BLaER1 (cell line): ENCODE measurements around the gene CYRIA.
A peak's percentile ranks its signal among the peaks of the same experiment; 100 is the strongest.

Experiments
- H3K27ac ChIP-seq: shearing (Covaris generic); formaldehyde crosslinking; 2 replicates; pipeline ENCODE4 v1.8.1; 2022
- H3K27me3 ChIP-seq: shearing (Covaris generic); formaldehyde crosslinking; 2 replicates; pipeline ENCODE4 v1.8.1; 2022
- H3K36me3 ChIP-seq: shearing (Covaris generic); formaldehyde crosslinking; 2 replicates; pipeline ENCODE4 v1.8.1; 2022
- H3K4me1 ChIP-seq: shearing (Covaris generic); formaldehyde crosslinking; 2 replicates; pipeline ENCODE4 v1.8.1; 2022
- H3K4me2 ChIP-seq: shearing (Covaris generic); formaldehyde crosslinking; 2 replicates; pipeline ENCODE4 v1.8.1; 2022
- H3K4me3 ChIP-seq: shearing (Covaris generic); formaldehyde crosslinking; 2 replicates; pipeline ENCODE4 v1.8.1; 2022
- H3K9ac ChIP-seq: shearing (Covaris generic); formaldehyde crosslinking; 2 replicates; pipeline ENCODE4 v1.8.1; 2022
- H3K9me3 ChIP-seq: shearing (Covaris generic); formaldehyde crosslinking; 2 replicates; pipeline ENCODE4 v1.8.1; 2022
- H4K20me1 ChIP-seq: shearing (Covaris generic); formaldehyde crosslinking; 2 replicates; pipeline ENCODE4 v1.8.1; 2022
- Cebpa-rat ChIP-seq: shearing (Covaris generic); IDR thresholded peaks from 2 replicates; pipeline ENCODE4 v1.8.1; 2022

CYRIA gene

GRCh38 chr2:16661526-16661925 is 4.1 kb downstream of the CYRIA start:
- no peak for TF ChIP-seq Cebpa-rat
- no peak overlapping the region for H3K4me3 ChIP-seq
- peaks cover 91% of the 10 kb centered on the region for H3K4me1 ChIP-seq
- no peak overlapping the region for H3K9ac ChIP-seq
- peaks cover 9% of the 10 kb centered on the region; the same call in 1 of the 2 replicates for H4K20me1 ChIP-seq
- H3K9me3 ChIP-seq = no peaks in the 10 kb centered on the region
- H3K36me3 ChIP-seq = no peaks in the 10 kb centered on the region
- no peak overlapping the region for H3K27ac ChIP-seq
- no peak overlapping the region for H3K4me2 ChIP-seq
- no peaks in the 10 kb centered on the region for H3K27me3 ChIP-seq

- Histone ChIP-seq H3K4me3 (no peak overlapping the region), H3K27me3 (no peaks in the 10 kb centered on the region), H4K20me1 (peaks cover 9% of the 10 kb centered on the region; the same call in 1 of the 2 replicates), H3K4me2 (peak overlapping the region; percentile 5; the same call in 1 of the 2 replicates), H3K9ac (no peak overlapping the region), H3K27ac (no peak overlapping the region), H3K36me3 (no peaks in the 10 kb centered on the region), H3K4me1 (peaks cover 94% of the 10 kb centered on the region), H3K9me3 (no peaks in the 10 kb centered on the region)
- no peak for TF ChIP-seq Cebpa-rat
These were observed 5.1 kb downstream of the CYRIA start for GRCh38 chr2:16660556-16660955.

GRCh38 chr2:16660114-16660513 is 5.5 kb downstream of the CYRIA start:
- H3K9me3 ChIP-seq = no peaks in the 10 kb centered on the region
- peaks cover 95% of the 10 kb centered on the region for H3K4me1 ChIP-seq
- peaks cover 6% of the 10 kb centered on the region; the same call in 1 of the 2 replicates for H4K20me1 ChIP-seq
- H3K4me2 ChIP-seq = peak overlapping the region; percentile 5; the same call in 1 of the 2 replicates
- H3K27me3 ChIP-seq = no peaks in the 10 kb centered on the region
- H3K36me3 ChIP-seq = no peaks in the 10 kb centered on the region
- no peak for TF ChIP-seq Cebpa-rat
- H3K27ac ChIP-seq = no peak overlapping the region
- no peak overlapping the region for H3K4me3 ChIP-seq
- no peak overlapping the region for H3K9ac ChIP-seq

GRCh38 chr2:16658076-16658739 is 7.4 kb downstream of the CYRIA start:
- Histone ChIP-seq H3K4me3 (no peak overlapping the region), H3K27me3 (no peaks in the 10 kb centered on the region), H3K4me2 (peak overlapping the region; percentile 88), H3K27ac (0 out of 2 replicates have a peak overlapping the region, but pooled peaks have one; percentile 8), H3K36me3 (no peaks in the 10 kb centered on the region), H4K20me1 (no peaks in the 10 kb centered on the region), H3K4me1 (peaks cover 95% of the 10 kb centered on the region), H3K9ac (no peak overlapping the region), H3K9me3 (no peaks in the 10 kb centered on the region)
- no peak for TF ChIP-seq Cebpa-rat

- Histone ChIP-seq H3K27me3 (no peaks in the 10 kb centered on the region), H3K4me2 (peak overlapping the region; percentile 88), H3K4me3 (no peak overlapping the region), H3K9ac (no peak overlapping the region), H3K36me3 (no peaks in the 10 kb centered on the region), H3K4me1 (peaks cover 95% of the 10 kb centered on the region), H3K27ac (peak overlapping the region; percentile 84; the same call in 1 of the 2 replicates), H4K20me1 (no peaks in the 10 kb centered on the region), H3K9me3 (no peaks in the 10 kb centered on the region)
- no peak for TF ChIP-seq Cebpa-rat
These were observed 8.0 kb downstream of the CYRIA start for GRCh38 chr2:16657671-16658070.

GRCh38 chr2:16656784-16657391 is 8.7 kb downstream of the CYRIA start:
- peak overlapping the region; percentile 1; the same call in 1 of the 2 replicates for H3K9ac ChIP-seq
- peaks cover 95% of the 10 kb centered on the region for H3K4me1 ChIP-seq
- H3K9me3 ChIP-seq = no peaks in the 10 kb centered on the region
- H3K4me3 ChIP-seq = no peak overlapping the region
- no peak for TF ChIP-seq Cebpa-rat
- no peaks in the 10 kb centered on the region for H3K27me3 ChIP-seq
- peak overlapping the region; percentile 84 for H3K27ac ChIP-seq
- H3K4me2 ChIP-seq = peak overlapping the region; percentile 88
- no peaks in the 10 kb centered on the region for H3K36me3 ChIP-seq
- no peaks in the 10 kb centered on the region for H4K20me1 ChIP-seq

GRCh38 chr2:16655905-16656642 is 9.6 kb downstream of the CYRIA start:
- Histone ChIP-seq H4K20me1 (no peaks in the 10 kb centered on the region), H3K9me3 (no peaks in the 10 kb centered on the region), H3K4me2 (peak overlapping the region; percentile 88), H3K27ac (peak overlapping the region; percentile 84), H3K27me3 (no peaks in the 10 kb centered on the region), H3K4me1 (peaks cover 98% of the 10 kb centered on the region), H3K4me3 (no peak overlapping the region), H3K36me3 (no peaks in the 10 kb centered on the region), H3K9ac (peak overlapping the region; percentile 67; the same call in 1 of the 2 replicates)
- no peak for TF ChIP-seq Cebpa-rat

- H3K36me3 ChIP-seq = no peaks in the 10 kb centered on the region
- H3K9me3 ChIP-seq = no peaks in the 10 kb centered on the region
- H3K27ac ChIP-seq = peak overlapping the region; percentile 84
- TF ChIP-seq Cebpa-rat = no peak
- peaks cover 100% of the 10 kb centered on the region for H3K4me1 ChIP-seq
- no peaks in the 10 kb centered on the region for H3K27me3 ChIP-seq
- H3K4me2 ChIP-seq = peak overlapping the region; percentile 88
- H4K20me1 ChIP-seq = no peaks in the 10 kb centered on the region
- peak overlapping the region; percentile 14; the same call in 1 of the 2 replicates for H3K4me3 ChIP-seq
- peak overlapping the region; percentile 67; the same call in 1 of the 2 replicates for H3K9ac ChIP-seq
These were observed 10.2 kb downstream of the CYRIA start for GRCh38 chr2:16655445-16655837.

GRCh38 chr2:16654833-16655444 is 10.7 kb downstream of the CYRIA start:
- Histone ChIP-seq H3K9me3 (no peaks in the 10 kb centered on the region), H3K4me2 (peak overlapping the region; percentile 88), H3K4me1 (peaks cover 100% of the 10 kb centered on the region), H3K4me3 (peak overlapping the region; percentile 14; the same call in 1 of the 2 replicates), H3K36me3 (no peaks in the 10 kb centered on the region), H3K9ac (peak overlapping the region; percentile 67; the same call in 1 of the 2 replicates), H3K27ac (peak overlapping the region; percentile 84), H3K27me3 (no peaks in the 10 kb centered on the region), H4K20me1 (no peaks in the 10 kb centered on the region)
- TF ChIP-seq Cebpa-rat = peak; percentile 56
